B cell (primary cell): ENCODE results near the gene KIF4A. TPM values are rescaled to one million over a fixed set of nuclear protein-coding genes. Genes with fewer than 3 reads are reported as not detected.

Source experiments
- ATAC-seq: fragments of 200-7000 bp; cut with Tn5 transposase; one replicate; pipeline ENCODE4 v1.10.0; 2021; ENCODE audit warnings: low read depth, mild to moderate bottlenecking, moderate number of reproducible peaks, moderate library complexity
- CTCF ChIA-PET: fragments of 350-600 bp; sonication (Branson Sonifier 250); formaldehyde crosslinking; loops from one replicate; lab custom pipeline; 2021; ENCODE audit warnings: antibody characterized with exemption, inconsistent platforms; lab: Charles Lee
- POLR2A ChIA-PET: fragments of 350-600 bp; sonication (Branson Sonifier 250); formaldehyde crosslinking; loops from one replicate; lab custom pipeline; 2021; ENCODE audit warnings: antibody characterized with exemption; lab: Charles Lee
- DNase-seq: peaks from one replicate; pipeline ENCODE4 v3.0.0; 2013
- H2AFZ ChIP-seq: 2 replicates; pipeline ENCODE4 v1.6.1; 2012; ENCODE audit warnings: mild to moderate bottlenecking, low read depth, low read length; ENCODE audit not compliant: insufficient read depth, poor library complexity, severe bottlenecking
- H3K27ac ChIP-seq, 2 donors: 1 replicate in 1 of 2; 2 replicates in 1 of 2; pipeline ENCODE4 v1.5.1; 2012 to 2013; ENCODE audit warnings: low read length in 2 of 2, mild to moderate bottlenecking in 2 of 2, moderate library complexity in 1 of 2
- H3K27me3 ChIP-seq, 4 experiments: fragments of 200-600 bp in 1 of 4; sonication (generic) in 1 of 4; replicated peaks in 1 of 4; 1 replicate in 2 of 4; 2 replicates in 2 of 4; pipeline versions ENCODE4 v1.6.1 to v1.7.0; 2013 to 2016; ENCODE audit warnings: low read length in 3 of 4, mild to moderate bottlenecking in 2 of 4, mixed read lengths in 1 of 4, moderate library complexity in 1 of 4; ENCODE audit not compliant: insufficient read depth in 4 of 4, control insufficient read depth in 3 of 4; ENCODE audit errors: control extremely low read depth in 1 of 4
- H3K36me3 ChIP-seq, 2 experiments: replicated peaks in 1 of 2; 1 replicate in 1 of 2; 2 replicates in 1 of 2; pipeline versions ENCODE4 v1.6.1 to v1.7.1; 2013; ENCODE audit warnings: low read length in 1 of 2; ENCODE audit not compliant: insufficient read depth in 2 of 2, control insufficient read depth in 1 of 2; ENCODE audit errors: control extremely low read depth in 1 of 2, extremely low read depth in 1 of 2
- H3K4me1 ChIP-seq, 2 donors: fragments of 200-600 bp in 1 of 2; sonication (generic) in 1 of 2; 1 replicate in 1 of 2; 2 replicates in 1 of 2; pipeline versions ENCODE4 v1.5.1 to v1.6.1; 2013 to 2017; ENCODE audit warnings: low read length in 2 of 2; ENCODE audit not compliant: control insufficient read depth in 2 of 2, insufficient read depth in 2 of 2
- H3K4me2 ChIP-seq: replicated peaks from 2 replicates; pipeline ENCODE3; 2012; ENCODE audit warnings: mild to moderate bottlenecking, low read depth, low read length; ENCODE audit not compliant: poor library complexity, severe bottlenecking
- H3K4me3 ChIP-seq, 5 experiments: fragments of 200-600 bp in 1 of 5; sonication (generic) in 1 of 5; 1 replicate in 3 of 5; 2 replicates in 2 of 5; pipeline versions ENCODE4 v1.5.1 to v1.7.0; 2011 to 2016; ENCODE audit warnings: low read length in 4 of 5, mild to moderate bottlenecking in 4 of 5, low read depth in 2 of 5, control low read depth in 1 of 5, moderate library complexity in 1 of 5; ENCODE audit not compliant: insufficient read depth in 1 of 5; ENCODE audit errors: control extremely low read depth in 1 of 5, extremely low read depth in 1 of 5
- H3K79me2 ChIP-seq: fragments of 200-600 bp; sonication (generic); one replicate; pipeline ENCODE4 v1.6.0; 2016; ENCODE audit warnings: low read length; ENCODE audit not compliant: control insufficient read depth, insufficient read depth
- H3K9ac ChIP-seq: fragments of 200-600 bp; sonication (generic); 2 replicates; pipeline ENCODE4 v1.6.1; 2017; ENCODE audit warnings: mild to moderate bottlenecking, low read length, moderate library complexity
- H3K9me3 ChIP-seq, 3 donors: one replicate each; pipeline versions ENCODE4 v1.6.1 to v1.7.1; 2013; ENCODE audit warnings: low read length in 2 of 3; ENCODE audit not compliant: control insufficient read depth in 2 of 3, insufficient read depth in 1 of 3; ENCODE audit errors: control extremely low read depth in 1 of 3
- H4K20me1 ChIP-seq: 2 replicates; pipeline ENCODE4 v1.6.0; 2012; ENCODE audit warnings: mild to moderate bottlenecking, low read length; ENCODE audit not compliant: insufficient read depth, control insufficient read depth, poor library complexity, severe bottlenecking
- H3K27ac Mint-ChIP-seq: one replicate; pipeline ENCODE4 v1.8.0; 2021; ENCODE audit warnings: mixed read lengths
- H3K27me3 Mint-ChIP-seq: one replicate; pipeline ENCODE4 v1.8.0; 2021; ENCODE audit warnings: mixed read lengths
- H3K4me1 Mint-ChIP-seq: one replicate; pipeline ENCODE4 v1.8.0; 2021; ENCODE audit warnings: mixed read lengths
- H3K4me3 Mint-ChIP-seq: one replicate; pipeline ENCODE4 v1.8.0; 2021; ENCODE audit warnings: mixed read lengths
- H3K9me3 Mint-ChIP-seq: one replicate; pipeline ENCODE4 v1.8.0; 2022; ENCODE audit warnings: mixed read lengths; ENCODE audit not compliant: insufficient read depth
- EZH2 ChIP-seq: IDR thresholded peaks from 2 replicates; pipeline ENCODE4 v1.6.1; 2012; ENCODE audit warnings: borderline replicate concordance, low read depth, mild to moderate bottlenecking, moderate library complexity, low read length; ENCODE audit not compliant: insufficient read depth, poor library complexity, severe bottlenecking
- WGBS: methylation state at CpG from one replicate; pipeline ENCODE4 v1.1.5; 2013; ENCODE audit warnings: missing lambda C conversion rate; ENCODE audit not compliant: insufficient coverage; 5-methylcytosine and 5-hydroxymethylcytosine counted together
- intact Hi-C: fragments of 100-400 bp; cut with micrococcal nuclease; formaldehyde crosslinking; loops from one replicate; pipeline ENCODE4 v1.10.0; 2022
- polyA plus RNA-seq: library from polyadenylated mRNA; depleted of rRNA; stranded (reverse); fragments of >200 nt; gene quantifications from 2 replicates; pipeline ENCODE4 v1.2.3, GENCODE V29; 2012
- total RNA-seq, 2 donors: library from RNA; stranded (reverse); fragments of 120-200 nt in 1 of 2; gene quantifications; 1 replicate in 1 of 2; 2 replicates in 1 of 2; pipeline versions ENCODE4 v1.2.3 to v1.2.4, GENCODE V29; 2013 to 2022
- TF ChIP-seq, protein P1 (sequence below): fragments of 200-600 bp; IDR thresholded peaks from one replicate; pipeline ENCODE4 v1.8.0; 2022; ENCODE audit warnings: antibody characterized with exemption, mild to moderate bottlenecking

Gene KIF4A
- total and polyA plus RNA-seq, 2 donors (not counting 1 experiment from before 2014, with no cell fraction given), result 0.06 to 0.07 TPM

DNA sequence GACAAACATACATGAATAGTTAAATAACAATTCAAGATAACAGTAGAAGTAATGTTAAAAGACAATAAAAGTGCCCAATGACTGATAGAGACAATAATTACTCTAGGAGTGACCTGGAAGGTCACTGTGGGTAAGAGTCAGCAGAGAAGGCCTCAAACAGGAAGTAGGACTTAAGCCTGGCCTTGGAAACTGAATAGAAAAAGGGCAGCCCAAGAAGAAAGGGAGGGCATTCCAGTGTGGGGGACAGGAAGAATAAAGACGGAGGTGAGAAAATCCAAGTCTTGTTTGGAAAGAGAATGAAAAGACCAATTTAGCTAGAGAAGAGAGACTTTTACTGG is 35.9 kb upstream of the KIF4A start:
- no CpG with 5 or more reads among the region's 1 CpG for WGBS
- CTCF ChIA-PET, result no interaction called here
- POLR2A ChIA-PET, result no interaction called here
- no peaks in the 10 kb centered on the region for H3K9me3 ChIP-seq
- H4K20me1 ChIP-seq, result no peaks in the 10 kb centered on the region
- Mint-ChIP-seq H3K27me3 (no peaks in the 10 kb centered on the region), H3K4me1 (no peaks in the 10 kb centered on the region), H3K27ac (no peak overlapping the region), H3K9me3 (no peaks in the 10 kb centered on the region), H3K4me3 (no peak overlapping the region)
- DNase-seq, result no peak
- no peak overlapping the region for H3K9ac ChIP-seq
- no peak overlapping the region for H3K4me3 ChIP-seq
- H3K4me1 ChIP-seq, result no peaks in the 10 kb centered on the region
- TF ChIP-seq, protein P1, sequence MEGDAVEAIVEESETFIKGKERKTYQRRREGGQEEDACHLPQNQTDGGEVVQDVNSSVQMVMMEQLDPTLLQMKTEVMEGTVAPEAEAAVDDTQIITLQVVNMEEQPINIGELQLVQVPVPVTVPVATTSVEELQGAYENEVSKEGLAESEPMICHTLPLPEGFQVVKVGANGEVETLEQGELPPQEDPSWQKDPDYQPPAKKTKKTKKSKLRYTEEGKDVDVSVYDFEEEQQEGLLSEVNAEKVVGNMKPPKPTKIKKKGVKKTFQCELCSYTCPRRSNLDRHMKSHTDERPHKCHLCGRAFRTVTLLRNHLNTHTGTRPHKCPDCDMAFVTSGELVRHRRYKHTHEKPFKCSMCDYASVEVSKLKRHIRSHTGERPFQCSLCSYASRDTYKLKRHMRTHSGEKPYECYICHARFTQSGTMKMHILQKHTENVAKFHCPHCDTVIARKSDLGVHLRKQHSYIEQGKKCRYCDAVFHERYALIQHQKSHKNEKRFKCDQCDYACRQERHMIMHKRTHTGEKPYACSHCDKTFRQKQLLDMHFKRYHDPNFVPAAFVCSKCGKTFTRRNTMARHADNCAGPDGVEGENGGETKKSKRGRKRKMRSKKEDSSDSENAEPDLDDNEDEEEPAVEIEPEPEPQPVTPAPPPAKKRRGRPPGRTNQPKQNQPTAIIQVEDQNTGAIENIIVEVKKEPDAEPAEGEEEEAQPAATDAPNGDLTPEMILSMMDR, result no peak
- TF ChIP-seq EZH2, result no peak
- no peak overlapping the region for H3K4me2 ChIP-seq
- H3K36me3 ChIP-seq, result no peaks in the 10 kb centered on the region
- H2AFZ ChIP-seq, result no peak overlapping the region
- intact Hi-C loops, result no loop called here
- no peaks in the 10 kb centered on the region for H3K79me2 ChIP-seq
- no peak for ATAC-seq
- no peaks in the 10 kb centered on the region for H3K27me3 ChIP-seq
- H3K27ac ChIP-seq, result no peak overlapping the region

DNA sequence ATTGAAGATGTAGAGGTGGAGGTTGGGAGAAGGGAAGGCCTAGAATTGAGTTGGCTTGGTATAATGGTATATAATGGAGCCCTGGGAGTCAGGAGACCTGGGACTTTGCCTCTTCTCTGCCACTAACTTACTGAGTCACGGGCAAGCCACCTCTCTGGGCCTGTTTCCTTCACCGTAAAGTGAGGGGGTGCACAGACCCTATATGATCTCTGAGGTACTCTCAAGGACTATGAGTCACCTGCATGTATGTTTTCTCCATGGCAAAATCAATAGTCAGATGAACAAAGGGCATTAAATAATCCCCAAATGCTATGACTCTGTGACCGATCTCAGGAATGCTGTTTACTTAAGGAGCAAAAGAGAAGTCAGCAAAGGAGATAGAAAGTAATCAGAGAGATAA is 35.0 kb upstream of the KIF4A start:
- no peak for DNase-seq
- no peak overlapping the region for H3K27ac ChIP-seq
- no peak overlapping the region for H3K4me2 ChIP-seq
- H3K9ac ChIP-seq, result no peak overlapping the region
- no peaks in the 10 kb centered on the region for H3K79me2 ChIP-seq
- H3K9me3 Mint-ChIP-seq, result no peaks in the 10 kb centered on the region
- H2AFZ ChIP-seq, result no peak overlapping the region
- H3K27me3 ChIP-seq, result no peaks in the 10 kb centered on the region
- ChIA-PET POLR2A (no interaction called here), CTCF (no interaction called here)
- intact Hi-C loops, result no loop called here
- WGBS, result no CpG with 5 or more reads among the region's 3 CpGs
- H3K9me3 ChIP-seq, result no peaks in the 10 kb centered on the region
- ATAC-seq, result no peak
- no peaks in the 10 kb centered on the region for H3K4me1 ChIP-seq
- H3K36me3 ChIP-seq, result no peaks in the 10 kb centered on the region
- no peak overlapping the region for H3K27ac Mint-ChIP-seq
- TF ChIP-seq, protein P1, result no peak
- TF ChIP-seq EZH2, result no peak
- H3K27me3 Mint-ChIP-seq, result no peaks in the 10 kb centered on the region
- no peaks in the 10 kb centered on the region for H4K20me1 ChIP-seq
- no peak overlapping the region for H3K4me3 Mint-ChIP-seq
- no peak overlapping the region for H3K4me3 ChIP-seq
- no peaks in the 10 kb centered on the region for H3K4me1 Mint-ChIP-seq
